Measurements from ENCODE around the gene ADAM22.
A peak's percentile ranks its signal among the peaks of the same experiment; 100 is the strongest.

The ADAM22 gene

GRCh38 chr7:88172842-88173241, 238.8 kb downstream of the ADAM22 start:
- DNase-seq = no peak

- DNase-seq = no peak
Measured at GRCh38 chr7:88176190-88176589, 242.1 kb downstream of the ADAM22 start.

GRCh38 chr7:88183051-88183450, 249.0 kb downstream of the ADAM22 start:
- no peak for DNase-seq

- no peak for DNase-seq
Measured at GRCh38 chr7:88184848-88185304, 250.8 kb downstream of the ADAM22 start.

GRCh38 chr7:88185650-88186049, 251.6 kb downstream of the ADAM22 start:
- no peak for DNase-seq

- DNase-seq = no peak
Measured at GRCh38 chr7:88191911-88192310, 257.9 kb downstream of the ADAM22 start.

GRCh38 chr7:88200261-88200660, 266.2 kb downstream of the ADAM22 start:
- no peak for DNase-seq

GRCh38 chr7:88200789-88201188, 266.7 kb downstream of the ADAM22 start:
- DNase-seq = no peak

- DNase-seq = no peak
Measured at GRCh38 chr7:88201305-88201704, 267.3 kb downstream of the ADAM22 start.

GRCh38 chr7:88202278-88202677, 268.2 kb downstream of the ADAM22 start:
- no peak for DNase-seq

- no peak for DNase-seq
Measured at GRCh38 chr7:88202799-88203198, 268.7 kb downstream of the ADAM22 start.

GRCh38 chr7:88203401-88203800, 269.4 kb downstream of the ADAM22 start:
- no peak for DNase-seq

GRCh38 chr7:88204525-88205110, 270.6 kb downstream of the ADAM22 start:
- no peak for DNase-seq

- no peak for DNase-seq
Measured at GRCh38 chr7:88205179-88205578, 271.1 kb downstream of the ADAM22 start.

GRCh38 chr7:88206254-88206653, 272.2 kb downstream of the ADAM22 start:
- DNase-seq = no peak

- no peak for DNase-seq
Measured at GRCh38 chr7:88208521-88208920, 274.5 kb downstream of the ADAM22 start.

GRCh38 chr7:88212918-88213317, 278.9 kb downstream of the ADAM22 start:
- DNase-seq = no peak

GRCh38 chr7:88214456-88214855, 280.4 kb downstream of the ADAM22 start:
- DNase-seq = no peak

GRCh38 chr7:88215295-88215694, 281.2 kb downstream of the ADAM22 start:
- DNase-seq = no peak

- peak; percentile 74 for DNase-seq
Measured at GRCh38 chr7:88216276-88216675, 282.2 kb downstream of the ADAM22 start.

GRCh38 chr7:88217675-88218428, 283.8 kb downstream of the ADAM22 start:
- DNase-seq = peak; percentile 44

- DNase-seq = no peak
Measured at GRCh38 chr7:88218429-88218745, 284.3 kb downstream of the ADAM22 start.

GRCh38 chr7:88218836-88219605, 285.0 kb downstream of the ADAM22 start:
- DNase-seq = no peak
